Cardiac muscle cell (in vitro differentiated cells and primary cell): ENCODE measurements around the gene ZBTB42. TPM values are rescaled to one million over a fixed set of nuclear protein-coding genes. Genes with fewer than 3 reads are reported as not detected.

Experiments used
- DNase-seq, 2 donors: peaks; one replicate each; pipeline versions ENCODE4 v3.0.0 to v3.0.0-alpha.2; 2010 to 2017; ENCODE audit warnings: low read depth in 1 of 2, low spot score in 1 of 2
- H3K27ac ChIP-seq: fragments of 200-600 bp; sonication (generic); 2 replicates; pipeline ENCODE4 v1.5.1; 2016
- H3K27me3 ChIP-seq: fragments of 200-600 bp; sonication (generic); 2 replicates; pipeline ENCODE4 v1.6.0; 2016; ENCODE audit warnings: control low read depth
- H3K36me3 ChIP-seq: fragments of 200-600 bp; sonication (generic); 2 replicates; pipeline ENCODE4 v1.5.1; 2016; ENCODE audit warnings: control low read depth
- H3K4me1 ChIP-seq: fragments of 200-600 bp; sonication (generic); 2 replicates; pipeline ENCODE4 v1.8.1; 2017; ENCODE audit warnings: low read depth, mild to moderate bottlenecking, mixed run types
- H3K4me3 ChIP-seq: fragments of 200-600 bp; sonication (generic); 2 replicates; pipeline ENCODE4 v1.5.1; 2016; ENCODE audit warnings: mild to moderate bottlenecking
- H3K9me3 ChIP-seq: fragments of 200-600 bp; sonication (generic); 2 replicates; pipeline ENCODE4 v1.5.1; 2017; ENCODE audit warnings: low read depth, mild to moderate bottlenecking, control low read depth
- polyA plus RNA-seq: library from polyadenylated mRNA; unstranded; fragments of >200 nt; fragmentation: Nextera tagmentation; extraction: Ambion mirVana; gene quantifications from 2 replicates; pipeline ENCODE4 v1.2.1, GENCODE V29; 2016
- total RNA-seq: library from RNA; depleted of rRNA; stranded (reverse); fragments of >200 nt; gene quantifications from 2 replicates; pipeline ENCODE4 v1.2.3, GENCODE V29; 2016
- TF ChIP-seq, protein P1 (sequence below): IDR thresholded peaks from 2 replicates; pipeline ENCODE4 v1.5.1; 2012; ENCODE audit warnings: low read depth, mild to moderate bottlenecking, low read length

ZBTB42 gene
- total and polyA plus RNA-seq, 2 experiments from 2014 or later, result 9.6 to 26.4 TPM

DNA sequence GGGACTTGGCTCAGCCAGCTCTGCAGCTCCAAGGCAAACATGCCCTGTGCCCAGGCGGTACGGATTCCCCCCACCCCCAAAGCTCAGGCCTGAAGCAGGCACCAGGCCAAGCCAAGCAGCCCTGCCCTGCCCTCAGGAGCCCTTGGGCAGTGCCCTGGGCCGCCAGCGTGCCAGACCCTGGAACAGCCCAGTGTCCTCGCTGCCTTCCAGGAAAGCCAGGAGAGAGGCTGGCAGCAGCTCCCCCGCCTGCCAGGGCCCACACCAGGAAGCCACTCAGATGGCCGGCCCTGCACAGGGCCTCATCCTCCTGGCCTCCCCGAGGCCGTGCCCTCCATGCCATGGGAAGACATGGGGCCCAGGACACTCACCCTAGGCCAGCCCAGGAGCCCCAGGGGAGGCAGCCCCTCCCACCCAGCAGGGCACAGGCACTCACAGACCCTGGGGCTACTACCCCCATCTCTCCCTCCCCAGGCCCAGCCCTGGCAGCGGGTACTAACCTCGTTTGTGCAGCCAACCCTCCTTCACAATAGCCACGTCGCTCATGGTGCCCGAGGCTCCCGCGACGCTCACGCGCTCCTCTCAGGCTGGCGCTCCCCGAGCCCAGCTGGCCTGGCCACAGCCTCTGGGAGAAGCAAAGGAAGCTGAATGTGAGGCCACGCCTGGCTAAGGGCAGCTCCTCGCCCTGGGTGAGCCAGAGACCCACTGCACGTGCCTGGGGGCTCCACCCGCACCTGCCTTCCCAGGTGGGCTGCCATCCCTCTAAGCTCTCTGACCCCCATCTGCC, 8.6 kb upstream of the ZBTB42 start:
- H3K27ac ChIP-seq, result no peak overlapping the region

GRCh38 chr14:104792945-104793702, 7.8 kb upstream of the ZBTB42 start:
- H3K4me3 ChIP-seq, result no peak overlapping the region
- H3K27me3 ChIP-seq, result no peaks in the 10 kb centered on the region
- H3K9me3 ChIP-seq, result no peaks in the 10 kb centered on the region
- TF ChIP-seq, protein P1, sequence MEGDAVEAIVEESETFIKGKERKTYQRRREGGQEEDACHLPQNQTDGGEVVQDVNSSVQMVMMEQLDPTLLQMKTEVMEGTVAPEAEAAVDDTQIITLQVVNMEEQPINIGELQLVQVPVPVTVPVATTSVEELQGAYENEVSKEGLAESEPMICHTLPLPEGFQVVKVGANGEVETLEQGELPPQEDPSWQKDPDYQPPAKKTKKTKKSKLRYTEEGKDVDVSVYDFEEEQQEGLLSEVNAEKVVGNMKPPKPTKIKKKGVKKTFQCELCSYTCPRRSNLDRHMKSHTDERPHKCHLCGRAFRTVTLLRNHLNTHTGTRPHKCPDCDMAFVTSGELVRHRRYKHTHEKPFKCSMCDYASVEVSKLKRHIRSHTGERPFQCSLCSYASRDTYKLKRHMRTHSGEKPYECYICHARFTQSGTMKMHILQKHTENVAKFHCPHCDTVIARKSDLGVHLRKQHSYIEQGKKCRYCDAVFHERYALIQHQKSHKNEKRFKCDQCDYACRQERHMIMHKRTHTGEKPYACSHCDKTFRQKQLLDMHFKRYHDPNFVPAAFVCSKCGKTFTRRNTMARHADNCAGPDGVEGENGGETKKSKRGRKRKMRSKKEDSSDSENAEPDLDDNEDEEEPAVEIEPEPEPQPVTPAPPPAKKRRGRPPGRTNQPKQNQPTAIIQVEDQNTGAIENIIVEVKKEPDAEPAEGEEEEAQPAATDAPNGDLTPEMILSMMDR, result no peak
- no peak for DNase-seq
- peaks cover 6% of the 10 kb centered on the region for H3K36me3 ChIP-seq
- no peak overlapping the region for H3K27ac ChIP-seq
- H3K4me1 ChIP-seq, result peaks cover 29% of the 10 kb centered on the region

More for the DNA sequence above, 8.6 kb upstream of the ZBTB42 start:
- Histone ChIP-seq H3K36me3 (peaks cover 6% of the 10 kb centered on the region), H3K27me3 (no peaks in the 10 kb centered on the region), H3K9me3 (no peaks in the 10 kb centered on the region), H3K4me3 (no peak overlapping the region), H3K4me1 (peaks cover 24% of the 10 kb centered on the region)
- DNase-seq, result no peak
- TF ChIP-seq, protein P1, result no peak

GRCh38 chr14:104793703-104793959, 7.3 kb upstream of the ZBTB42 start:
- Histone ChIP-seq H3K36me3 (peaks cover 6% of the 10 kb centered on the region), H3K27me3 (no peaks in the 10 kb centered on the region), H3K4me1 (peaks cover 29% of the 10 kb centered on the region), H3K27ac (no peak overlapping the region), H3K9me3 (no peaks in the 10 kb centered on the region), H3K4me3 (no peak overlapping the region)
- DNase-seq, result no peak
- TF ChIP-seq, protein P1, result no peak

GRCh38 chr14:104794099-104794498, 6.8 kb upstream of the ZBTB42 start:
- Histone ChIP-seq H3K4me3 (peak overlapping the region; percentile 96), H3K9me3 (no peaks in the 10 kb centered on the region), H3K4me1 (peaks cover 29% of the 10 kb centered on the region), H3K27me3 (no peaks in the 10 kb centered on the region), H3K27ac (peak overlapping the region; percentile 75), H3K36me3 (peaks cover 6% of the 10 kb centered on the region)
- TF ChIP-seq, protein P1, result no peak
- DNase-seq, result peak; percentile 71 to 82

- Histone ChIP-seq H3K36me3 (peaks cover 6% of the 10 kb centered on the region), H3K27ac (peak overlapping the region; percentile 75), H3K4me3 (peak overlapping the region; percentile 96), H3K27me3 (no peaks in the 10 kb centered on the region), H3K9me3 (no peaks in the 10 kb centered on the region), H3K4me1 (peaks cover 29% of the 10 kb centered on the region)
- peak; percentile 32 to 56 for DNase-seq
- TF ChIP-seq, protein P1, result peak; percentile 3
These were observed 6.3 kb upstream of the ZBTB42 start for GRCh38 chr14:104794631-104794992.
